OCI-LY1 (cell line): ENCODE results near the gene CDKN2AIPNL.

ENCODE experiments used
- CTCF ChIP-seq: fragments of 200-600 bp; sonication (generic), shearing (Covaris generic); IDR thresholded peaks from 2 replicates; pipeline ENCODE4 v1.5.1; 2017; ENCODE audit warnings: mild to moderate bottlenecking, antibody characterized with exemption, low read length, moderate library complexity, mixed read lengths
- EZH2 ChIP-seq: fragments of 200-600 bp; sonication (generic), shearing (Covaris generic); IDR thresholded peaks from 2 replicates; pipeline ENCODE4 v1.8.0; 2017; ENCODE audit warnings: borderline replicate concordance, mixed run types, mild to moderate bottlenecking, antibody characterized with exemption, low read length, moderate library complexity, mixed read lengths

DNA sequence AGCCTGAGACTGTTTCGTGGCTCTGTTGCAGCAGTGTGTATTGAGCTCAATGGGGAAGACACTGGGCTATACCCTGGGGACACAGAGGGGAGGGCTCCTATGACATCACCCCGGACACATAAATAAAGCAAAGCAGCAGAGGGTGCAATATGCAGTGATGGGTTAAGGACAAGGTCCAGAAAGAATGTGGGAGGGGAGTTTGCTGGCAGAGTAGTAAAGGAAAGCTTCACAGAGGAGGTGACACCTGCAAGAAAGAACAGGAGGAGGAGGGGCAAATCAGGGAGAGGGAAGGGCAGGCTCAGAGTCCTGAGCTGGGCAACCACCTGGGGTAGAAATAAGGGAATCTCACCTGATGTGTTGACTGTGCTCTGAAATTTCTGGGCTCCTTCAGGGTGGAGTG is 35.3 kb upstream of the CDKN2AIPNL start:
- TF ChIP-seq EZH2 (no peak), CTCF (no peak)
